Medulla oblongata (tissue), 1 donor: ENCODE measurements around the gene LZTR1.
"Not testable (repeated sequence)": the region's sequence is repeated elsewhere in the genome, so short reads cannot be mapped to it uniquely, and the experiment has no call there.

Experiments
- DNase-seq: peaks from one replicate; pipeline ENCODE4 v3.0.0-alpha.2; 2015; ENCODE audit errors: extremely low spot score

LZTR1 gene

DNA sequence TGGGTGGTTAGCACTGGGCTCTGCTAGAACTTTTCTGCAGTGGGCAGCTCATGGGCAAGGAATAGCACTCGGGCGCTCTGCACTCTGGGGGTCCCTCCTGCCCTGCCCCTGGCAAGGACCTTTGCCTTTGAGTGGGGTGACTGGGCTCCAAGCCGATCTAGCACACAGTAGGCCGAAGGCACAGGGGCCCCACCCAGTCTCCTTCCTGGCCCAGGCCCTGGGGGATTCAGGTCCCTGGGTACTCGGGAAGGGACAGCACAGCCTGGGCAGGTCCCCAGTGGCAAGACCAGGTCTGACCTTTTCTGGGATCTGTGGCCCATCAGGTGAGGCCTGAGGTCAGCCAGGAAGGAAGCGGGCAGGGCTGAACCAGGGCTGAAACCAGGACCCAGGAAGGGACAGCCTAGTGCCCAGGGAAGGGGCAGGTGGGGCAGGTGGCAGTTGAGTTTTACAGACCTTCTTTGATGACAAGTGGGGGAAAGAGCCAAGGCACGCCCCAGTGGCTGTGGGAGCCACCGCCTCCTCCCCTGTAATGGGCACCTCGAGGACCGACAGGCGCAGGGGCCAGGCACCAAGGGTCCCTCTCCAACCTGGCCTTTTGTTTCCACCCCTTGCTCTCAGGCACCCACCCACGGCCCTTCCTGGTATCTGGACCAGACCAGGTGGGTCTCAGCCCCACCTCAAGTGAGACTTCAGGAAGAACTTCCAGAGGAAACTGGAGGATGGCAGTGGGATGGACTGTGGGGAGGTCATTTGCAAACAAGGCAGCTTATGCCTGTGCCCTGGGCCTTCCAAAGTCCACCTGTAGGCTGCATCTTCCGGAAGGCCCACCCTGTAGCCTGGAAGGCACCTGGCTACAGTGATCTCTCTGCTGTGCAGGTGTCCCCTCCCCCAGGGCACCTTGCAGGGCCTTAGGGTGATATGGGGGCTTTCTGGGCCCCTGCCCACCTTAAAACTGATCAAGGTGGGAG lies 15.9 kb upstream of the LZTR1 start:
- no peak for DNase-seq

DNA sequence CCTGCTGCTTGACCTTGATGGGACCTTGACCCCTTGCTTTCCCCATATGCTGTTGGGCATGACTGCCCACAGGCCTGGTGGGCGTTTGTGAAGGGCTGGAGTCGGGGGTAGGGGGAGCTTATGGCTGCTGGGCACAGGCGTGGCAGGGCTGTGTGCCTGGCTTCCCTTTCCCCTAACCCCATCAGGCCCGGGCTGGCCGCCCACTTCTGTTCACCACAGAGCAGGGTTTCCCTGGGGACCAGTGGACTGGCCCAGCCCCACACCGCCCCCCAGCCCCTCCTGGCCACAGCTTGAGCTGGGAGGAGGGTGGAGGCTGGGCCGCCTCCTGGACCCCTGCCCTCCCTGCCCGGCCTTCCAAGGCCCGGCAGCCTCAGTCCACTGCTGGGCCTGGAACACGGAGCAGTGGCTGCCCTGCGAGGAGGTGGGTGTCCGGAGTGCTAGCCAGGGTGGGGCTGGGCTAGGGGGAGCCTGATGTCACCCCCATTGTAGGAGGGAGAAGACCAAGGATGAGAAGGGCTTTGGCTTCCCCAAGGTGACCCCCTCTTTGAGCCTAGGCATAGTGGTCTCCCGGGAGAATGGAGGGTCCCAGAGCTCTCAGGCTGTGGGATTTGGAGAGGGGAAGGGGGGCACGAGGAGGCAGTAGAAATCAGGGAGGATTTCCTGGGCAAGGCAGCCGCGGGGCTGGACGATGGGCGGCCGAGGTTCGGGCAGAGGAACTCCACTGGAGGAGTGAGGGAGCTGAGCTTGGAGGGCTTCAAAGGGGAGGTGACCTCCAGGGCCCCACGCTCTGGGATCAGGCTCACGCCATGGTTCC lies 15.0 kb upstream of the LZTR1 start, which contains the start of gene AIFM3:
AIFM3 (plus strand) TSS at position 373 of the 814 bp plus-strand sequence. CDS start 690 bp downstream, outside the sequence.
- peak; percentile 53 for DNase-seq

DNA sequence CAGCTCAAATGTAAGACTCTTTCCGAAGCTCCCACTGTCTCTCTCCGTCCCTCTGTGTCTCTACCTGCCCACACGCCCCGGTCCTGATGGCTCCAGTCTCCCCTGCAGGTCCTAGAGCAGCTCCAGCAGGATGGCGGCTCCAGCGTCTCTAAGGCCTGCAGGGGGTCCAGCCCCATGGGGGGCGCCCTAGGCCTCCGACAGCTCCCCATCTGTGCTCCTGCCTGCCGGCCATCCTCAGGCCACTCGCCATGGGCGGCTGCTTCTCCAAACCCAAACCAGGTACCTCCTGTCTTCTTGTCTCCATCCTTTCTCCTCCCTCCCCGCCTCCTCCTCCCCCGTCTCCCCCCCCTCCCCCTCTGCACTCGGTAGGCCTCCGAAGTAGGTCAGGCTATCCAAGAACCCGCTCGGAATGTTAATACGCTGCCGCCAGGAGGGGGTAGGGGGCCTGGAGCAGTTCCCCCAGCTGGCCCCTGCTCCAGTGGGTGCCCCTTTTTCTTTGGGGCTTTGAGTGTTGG lies 14.3 kb upstream of the LZTR1 start:
- no peak for DNase-seq

DNA sequence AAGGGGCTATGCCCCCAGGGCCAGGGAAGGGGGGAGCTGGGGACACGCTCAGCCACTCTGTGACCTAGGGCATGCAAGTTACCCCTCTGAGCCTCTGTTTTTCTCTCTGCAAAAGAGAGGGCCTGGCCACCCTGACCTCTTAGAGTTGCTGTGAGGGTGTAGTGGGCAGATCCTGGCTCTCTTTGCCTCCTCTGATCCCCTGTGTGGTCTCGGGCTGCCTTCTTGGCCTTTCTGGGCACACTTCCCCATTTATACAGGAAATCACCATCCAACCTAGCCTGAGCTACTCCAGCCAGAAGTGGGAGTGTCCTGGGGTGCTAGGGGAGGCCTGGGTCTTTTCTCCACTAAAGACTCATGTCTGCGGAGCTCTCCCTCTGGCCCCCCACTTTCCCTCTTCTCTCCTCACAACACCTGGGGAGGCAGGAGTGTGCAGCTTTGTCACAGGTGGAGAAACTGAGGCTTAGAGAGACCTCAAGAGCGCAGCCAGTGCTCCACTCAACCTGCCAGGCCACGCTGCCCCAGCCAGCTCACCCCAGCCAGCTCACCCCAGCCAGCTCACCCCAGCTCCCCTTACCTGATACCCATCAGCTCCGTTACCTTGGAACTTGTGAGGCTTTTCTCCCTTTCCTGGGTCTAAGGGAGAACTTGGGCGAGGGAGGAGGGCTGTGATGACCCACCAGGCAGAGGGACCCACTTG lies 13.7 kb upstream of the LZTR1 start:
- DNase-seq: no peak

DNA sequence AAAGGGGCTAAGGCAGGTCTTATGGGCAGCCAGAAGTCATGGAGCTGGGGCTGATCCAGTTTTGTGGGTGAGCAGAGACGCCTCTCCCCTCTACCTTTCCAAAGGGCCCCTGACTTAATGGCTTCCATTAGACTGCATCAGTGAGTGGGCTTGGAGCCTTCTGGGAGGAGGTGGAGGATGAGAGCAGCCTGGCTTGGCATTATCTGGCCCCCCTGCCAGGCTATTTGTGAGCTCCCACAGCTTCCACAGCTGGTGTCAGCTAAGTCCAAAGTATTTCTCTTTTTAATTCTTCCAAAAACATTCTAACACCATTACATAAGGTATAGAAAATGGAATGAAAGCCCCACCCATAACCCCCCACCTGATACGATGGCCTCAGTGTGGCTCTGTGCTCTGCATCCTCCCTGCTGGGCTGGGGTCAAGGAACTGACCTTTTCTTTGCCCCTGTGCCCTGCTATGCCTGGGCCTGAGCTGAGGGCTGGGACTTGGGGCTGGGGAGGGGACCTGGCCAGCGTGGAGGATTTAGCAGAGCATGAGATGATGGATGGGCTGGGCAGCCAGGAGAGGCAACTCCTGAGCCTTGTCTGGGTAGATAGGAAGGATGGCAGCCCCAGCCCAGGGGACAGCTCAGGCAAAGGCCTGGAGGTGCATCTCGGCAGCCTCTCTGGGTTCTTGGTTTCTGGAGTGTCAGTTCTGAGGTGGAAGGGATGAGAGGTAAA lies 11.0 kb upstream of the LZTR1 start:
- no peak for DNase-seq

DNA sequence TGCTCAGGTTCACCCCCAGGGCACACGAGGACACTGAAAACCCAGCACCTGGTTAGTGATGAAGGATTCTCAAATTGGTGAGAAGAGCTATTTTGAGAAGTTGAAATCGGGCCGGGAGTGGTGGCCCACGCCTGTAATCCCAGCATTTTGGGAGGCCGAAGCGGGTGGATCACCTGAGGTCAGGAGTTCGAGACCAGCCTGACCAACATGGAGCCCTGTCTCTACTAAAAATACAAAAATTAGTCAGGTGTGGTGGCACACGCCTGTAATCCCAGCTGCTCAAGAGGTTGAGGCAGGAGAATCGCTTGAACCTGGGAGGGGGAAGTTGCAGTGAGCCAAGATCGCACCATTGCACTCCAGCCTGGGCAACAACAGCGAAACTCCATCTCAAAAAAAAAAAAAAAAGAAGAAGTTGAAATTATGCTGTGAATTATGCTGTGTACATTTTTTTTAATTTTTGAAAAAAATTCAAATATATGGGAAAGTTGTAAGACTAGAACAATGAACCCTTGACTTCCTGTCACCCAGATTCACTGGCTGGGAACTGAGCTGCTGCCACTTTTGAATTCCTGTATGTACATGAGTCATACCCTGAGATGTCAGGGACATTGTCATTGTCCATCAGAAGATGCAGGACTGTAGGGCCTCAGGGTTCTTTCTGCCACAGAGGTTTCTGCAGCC lies 9.9 kb upstream of the LZTR1 start:
- DNase-seq: not testable (repeated sequence)

DNA sequence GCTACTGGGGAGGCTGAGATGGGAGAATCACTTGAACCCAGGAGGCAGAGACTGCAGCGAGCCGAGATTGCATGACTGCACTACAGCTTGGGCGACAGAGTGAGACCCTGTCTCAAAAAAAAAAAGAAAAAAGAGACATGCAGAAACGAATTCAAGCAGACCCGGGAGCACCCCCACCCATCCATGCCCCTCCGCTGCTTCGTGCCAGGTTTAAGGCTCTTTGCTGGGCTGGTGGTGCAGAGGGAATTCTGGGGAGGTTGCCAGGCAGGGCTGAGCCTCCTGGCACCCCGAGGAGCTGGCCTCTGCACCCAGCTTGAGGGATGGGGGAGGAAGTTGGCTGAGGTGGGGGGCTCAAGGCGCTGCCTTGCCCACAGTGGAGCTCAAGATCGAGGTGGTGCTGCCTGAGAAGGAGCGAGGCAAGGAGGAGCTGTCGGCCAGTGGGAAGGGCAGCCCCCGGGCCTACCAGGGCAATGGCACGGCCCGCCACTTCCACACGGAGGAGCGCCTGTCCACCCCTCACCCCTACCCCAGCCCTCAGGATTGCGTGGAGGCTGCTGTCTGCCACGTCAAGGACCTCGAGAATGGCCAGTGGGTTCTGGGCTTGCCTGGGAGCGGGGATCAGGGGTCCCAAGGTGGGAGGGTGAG lies 9.0 kb upstream of the LZTR1 start:
- no peak for DNase-seq

DNA sequence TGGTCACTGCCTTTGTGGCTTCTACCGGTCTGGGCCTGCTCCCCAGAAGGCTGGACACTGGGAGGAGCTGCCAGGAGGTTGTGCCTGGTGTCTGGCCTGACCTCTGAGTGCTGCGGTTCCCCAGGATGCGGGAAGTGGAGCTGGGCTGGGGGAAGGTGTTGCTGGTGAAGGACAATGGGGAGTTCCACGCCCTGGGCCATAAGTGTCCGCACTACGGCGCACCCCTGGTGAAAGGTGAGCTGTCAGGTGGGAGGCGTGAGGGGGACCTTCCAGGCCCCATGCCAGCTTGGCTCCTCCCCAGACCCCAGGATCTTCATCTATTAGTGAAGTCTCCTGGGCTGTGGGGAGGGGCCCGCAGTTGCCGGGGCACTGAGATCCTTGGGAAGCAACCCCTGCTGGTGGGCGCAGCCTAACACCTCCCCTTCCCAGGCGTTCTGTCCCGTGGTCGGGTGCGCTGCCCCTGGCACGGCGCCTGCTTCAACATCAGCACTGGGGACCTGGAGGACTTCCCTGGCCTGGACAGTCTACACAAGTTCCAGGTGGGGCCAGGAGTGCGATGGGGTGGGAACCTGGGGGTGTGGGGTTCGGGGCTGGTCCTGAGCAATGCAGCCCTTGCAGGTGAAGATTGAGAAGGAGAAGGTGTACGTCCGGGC lies 8.3 kb upstream of the LZTR1 start:
- DNase-seq: no peak

DNA sequence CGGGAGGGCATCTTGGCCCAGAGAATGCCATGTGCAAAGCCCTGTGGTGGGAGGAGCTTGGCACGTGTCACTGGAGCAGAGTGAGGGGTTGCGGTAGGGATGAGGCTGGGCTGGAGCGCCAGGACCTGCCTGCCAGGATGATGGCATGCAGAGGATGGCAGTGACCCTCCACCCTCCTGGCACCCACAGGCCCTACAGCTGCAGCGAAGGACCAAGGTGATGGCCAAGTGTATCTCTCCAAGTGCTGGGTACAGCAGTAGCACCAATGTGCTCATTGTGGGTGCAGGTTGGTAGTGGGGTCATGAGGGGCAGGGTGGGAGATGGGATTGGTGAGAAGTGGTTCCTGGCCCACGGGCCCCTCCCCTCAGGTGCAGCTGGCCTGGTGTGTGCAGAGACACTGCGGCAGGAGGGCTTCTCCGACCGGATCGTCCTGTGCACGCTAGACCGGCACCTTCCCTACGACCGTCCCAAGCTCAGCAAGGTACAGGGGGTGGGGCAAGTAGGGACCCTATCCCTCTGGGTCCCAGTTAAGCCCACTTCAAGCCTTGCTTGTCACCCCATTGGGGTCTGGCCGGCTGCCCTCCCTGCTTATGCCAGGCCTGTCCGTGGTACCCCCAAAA lies 7.7 kb upstream of the LZTR1 start:
- no peak for DNase-seq

DNA sequence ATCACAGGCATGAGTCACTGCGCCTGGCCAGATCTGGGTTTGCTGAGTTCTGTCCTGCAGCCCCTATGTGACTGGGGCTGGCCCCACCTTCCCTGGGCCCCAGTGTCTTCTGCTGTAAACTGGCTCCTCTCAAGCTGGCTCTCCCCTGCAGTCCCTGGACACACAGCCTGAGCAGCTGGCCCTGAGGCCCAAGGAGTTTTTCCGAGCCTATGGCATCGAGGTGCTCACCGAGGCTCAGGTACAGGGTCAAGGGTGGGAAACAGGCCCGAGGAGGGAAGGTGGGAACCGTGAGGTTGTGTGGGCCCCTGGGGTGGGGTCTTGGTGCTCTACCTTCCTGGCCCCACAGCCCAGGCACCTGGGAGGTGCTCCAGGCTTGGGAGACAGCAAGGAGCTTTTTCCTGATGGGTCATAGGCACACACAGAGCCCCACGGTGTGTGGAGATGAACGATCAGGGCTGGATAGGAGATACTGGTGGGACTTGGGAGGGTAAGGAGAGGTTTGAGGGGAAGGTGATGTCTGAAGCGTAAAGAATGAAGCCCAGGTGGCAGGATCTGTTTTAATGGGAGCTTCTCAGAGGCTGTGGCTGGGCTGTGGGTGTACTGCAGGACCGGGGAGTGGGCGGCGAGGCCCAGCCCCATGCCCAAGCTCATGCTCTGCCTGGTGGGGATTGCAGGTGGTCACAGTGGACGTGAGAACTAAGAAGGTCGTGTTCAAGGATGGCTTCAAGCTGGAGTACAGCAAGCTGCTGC lies 6.4 kb upstream of the LZTR1 start:
- no peak for DNase-seq

DNA sequence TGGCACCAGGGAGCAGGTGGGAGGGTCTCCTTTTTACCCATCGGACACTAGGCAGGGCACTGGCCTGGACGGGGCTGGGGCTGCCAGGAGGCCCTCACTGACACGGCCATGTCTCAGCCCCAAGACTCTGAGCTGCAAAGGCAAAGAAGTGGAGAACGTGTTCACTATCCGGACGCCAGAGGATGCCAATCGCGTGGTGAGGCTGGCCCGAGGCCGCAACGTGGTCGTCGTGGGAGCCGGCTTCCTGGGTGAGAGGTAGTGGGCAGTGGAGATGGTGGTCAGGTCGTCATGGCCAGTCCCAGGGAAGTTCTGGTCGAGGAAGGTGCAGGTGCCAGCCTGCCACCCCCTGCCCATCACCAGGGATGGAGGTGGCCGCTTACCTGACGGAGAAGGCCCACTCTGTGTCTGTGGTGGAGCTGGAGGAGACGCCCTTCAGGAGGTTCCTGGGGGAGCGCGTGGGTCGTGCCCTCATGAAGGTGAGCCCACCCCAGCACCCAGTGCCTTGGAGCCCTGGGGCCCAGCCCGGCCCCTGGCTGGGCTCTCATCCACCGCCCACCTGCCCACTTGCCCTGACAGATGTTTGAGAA lies 5.7 kb upstream of the LZTR1 start:
- DNase-seq: no peak

DNA sequence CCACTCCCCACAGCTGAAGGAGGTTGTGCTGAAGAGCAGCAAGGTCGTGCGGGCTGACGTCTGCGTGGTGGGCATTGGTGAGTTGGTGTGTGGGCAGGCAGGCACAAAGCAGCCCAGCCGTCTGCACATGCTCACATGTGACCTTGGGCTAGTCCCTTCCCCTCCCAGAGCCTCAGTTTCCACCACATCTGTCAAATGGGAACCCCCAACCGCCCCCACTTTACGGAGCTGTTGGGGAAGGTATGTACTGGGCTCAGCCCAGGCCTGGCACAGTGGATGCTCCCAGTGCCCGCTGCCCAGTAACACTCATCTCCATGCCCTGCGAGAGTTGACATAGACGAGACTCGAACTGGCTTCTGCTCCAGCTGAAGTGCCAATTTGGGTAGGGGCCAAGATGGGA lies 5.1 kb upstream of the LZTR1 start:
- DNase-seq: no peak

DNA sequence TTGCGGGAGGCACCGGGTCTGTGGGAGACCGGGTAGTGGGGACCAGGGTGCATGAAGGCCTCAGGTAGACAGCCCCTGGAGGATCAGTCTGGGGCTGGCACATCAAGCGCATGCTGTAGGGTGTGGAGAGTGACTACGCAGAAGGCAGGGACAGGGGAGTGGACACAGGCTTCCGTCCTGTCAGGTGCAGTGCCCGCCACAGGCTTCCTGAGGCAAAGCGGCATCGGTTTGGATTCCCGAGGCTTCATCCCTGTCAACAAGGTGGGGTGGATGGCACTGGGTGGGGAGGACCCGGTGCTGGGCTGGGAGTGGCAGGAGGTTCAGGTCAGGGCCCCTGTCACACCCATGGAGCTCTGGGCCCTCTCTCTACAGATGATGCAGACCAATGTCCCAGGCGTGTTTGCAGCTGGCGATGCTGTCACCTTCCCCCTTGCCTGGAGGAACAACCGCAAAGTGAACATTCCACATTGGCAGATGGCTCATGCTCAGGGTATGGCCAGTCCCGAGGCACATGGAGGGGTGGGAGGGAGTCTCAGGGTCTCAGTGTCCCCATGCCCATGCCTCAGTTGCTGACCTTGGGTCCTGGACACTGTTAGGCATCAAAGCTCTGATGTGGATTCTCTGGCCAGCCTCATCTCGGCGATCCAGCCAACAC lies 4.5 kb upstream of the LZTR1 start:
- DNase-seq: no peak

DNA sequence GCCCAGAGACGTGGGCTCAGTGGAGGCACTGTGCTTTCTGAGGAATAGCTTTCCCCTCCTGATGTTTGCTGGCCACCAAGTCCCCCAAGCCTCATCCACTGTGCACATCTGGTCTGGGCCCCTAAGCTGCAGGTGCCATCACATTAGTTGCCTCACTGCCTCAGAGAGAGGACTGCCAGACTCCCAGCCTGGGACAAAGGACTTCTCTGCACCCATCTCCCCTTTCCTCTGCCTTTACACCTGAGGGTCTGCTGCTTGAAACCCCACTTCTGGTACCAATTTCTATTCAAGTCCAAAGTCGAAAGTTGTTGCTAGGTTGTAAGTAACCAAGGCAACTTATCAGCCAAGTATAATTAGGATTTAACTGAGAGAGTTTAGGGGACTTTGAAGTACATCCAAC lies 3.7 kb upstream of the LZTR1 start:
- no peak for DNase-seq

DNA sequence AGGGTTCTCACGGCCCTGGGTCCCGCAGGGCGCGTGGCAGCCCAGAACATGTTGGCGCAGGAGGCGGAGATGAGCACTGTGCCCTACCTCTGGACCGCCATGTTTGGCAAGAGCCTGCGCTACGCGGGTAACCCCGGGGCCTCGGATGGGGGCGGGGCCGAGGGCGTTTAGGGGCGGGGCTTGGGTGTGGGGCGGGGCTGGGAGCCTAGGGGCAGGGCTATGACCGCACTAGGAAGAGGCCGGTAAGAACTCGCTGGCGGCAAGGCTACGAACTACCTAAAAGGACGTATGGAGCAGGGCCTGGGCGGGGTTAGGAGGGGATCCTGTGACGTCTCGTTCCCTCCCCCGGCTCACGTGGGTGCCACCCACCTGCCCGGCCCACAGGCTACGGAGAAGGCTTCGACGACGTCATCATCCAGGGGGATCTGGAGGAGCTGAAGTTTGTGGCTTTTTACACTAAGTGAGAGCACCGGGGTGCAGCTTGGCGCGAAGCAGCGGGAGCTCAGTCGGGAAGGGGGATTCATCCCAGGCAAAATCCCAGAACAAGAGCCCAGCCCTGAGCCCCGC lies 2.8 kb upstream of the LZTR1 start:
- no peak for DNase-seq

DNA sequence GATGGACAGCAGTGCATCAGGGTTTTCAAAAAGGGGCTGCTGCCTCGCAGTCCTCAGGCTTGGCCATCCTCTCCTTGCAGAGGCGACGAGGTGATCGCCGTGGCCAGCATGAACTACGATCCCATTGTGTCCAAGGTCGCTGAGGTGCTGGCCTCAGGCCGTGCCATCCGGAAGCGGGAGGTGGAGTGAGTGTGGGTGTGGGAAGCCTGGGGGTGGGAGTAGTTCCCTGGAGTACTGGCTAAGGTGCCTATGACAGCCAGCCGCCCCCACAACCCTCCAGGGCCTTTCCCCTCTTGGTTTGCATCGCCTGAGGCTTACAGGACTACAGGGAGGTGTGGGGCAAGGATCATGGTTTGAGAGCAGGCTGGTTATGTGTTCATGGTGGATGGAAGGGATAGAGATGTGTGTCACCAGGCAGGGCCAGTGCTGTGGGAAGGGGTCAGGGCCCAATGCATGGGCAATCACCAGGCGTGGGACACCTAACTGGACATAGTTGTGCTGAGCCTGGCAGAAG lies 2.1 kb upstream of the LZTR1 start:
- no peak for DNase-seq

DNA sequence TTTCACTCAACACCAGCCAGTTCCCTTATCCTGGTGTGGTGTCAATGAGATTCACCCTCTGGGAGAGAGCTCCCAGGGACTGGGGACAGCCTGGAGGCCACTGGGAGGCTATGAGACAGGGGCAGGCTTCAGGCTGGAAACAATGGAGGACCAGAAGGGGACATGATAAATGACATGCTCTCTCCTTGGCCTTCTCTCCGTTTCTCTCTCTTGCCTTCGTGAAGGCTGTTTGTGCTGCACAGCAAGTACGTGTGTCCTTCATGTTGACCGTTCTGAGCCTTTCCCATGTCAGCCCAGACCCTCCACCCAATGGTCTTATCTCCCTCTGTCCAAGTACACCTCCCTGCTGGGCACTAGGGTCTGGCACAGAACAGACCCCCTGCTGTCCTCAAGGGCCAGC lies 1.6 kb upstream of the LZTR1 start:
- DNase-seq: no peak
